ENCODE results near the gene RBM25. TPM values are rescaled to one million over a fixed set of nuclear protein-coding genes. Genes with fewer than 3 reads are reported as not detected.

Gene RBM25
- total and polyA plus RNA-seq, 2 experiments from 2014 or later, result 120 to 204 TPM

DNA sequence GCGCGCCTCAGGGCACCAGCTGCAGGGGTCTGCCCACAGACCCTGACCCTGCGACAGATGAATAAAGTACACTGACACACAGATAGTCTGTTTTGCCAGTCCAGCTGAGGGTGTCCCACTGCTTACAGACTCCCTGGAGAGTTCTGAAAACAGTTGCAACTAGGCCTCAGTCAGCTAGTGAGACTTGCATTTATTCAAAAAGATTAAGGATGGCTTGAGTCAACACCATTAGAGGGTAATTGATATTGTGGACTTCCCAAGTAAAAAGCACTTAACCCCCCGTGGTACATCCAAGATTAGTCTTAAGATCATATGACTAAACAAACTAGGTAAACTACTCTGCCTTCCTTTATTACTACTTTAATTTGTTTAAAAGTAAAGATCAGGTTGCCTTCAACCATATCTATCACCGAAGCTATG lies 66.8 kb downstream of the RBM25 start:
- Mint-ChIP-seq H3K9me3 (no peaks in the 10 kb centered on the region), H3K4me3 (peak overlapping the region; percentile 48), H3K36me3 (ENCODE audit: low read depth) (peaks cover 48% of the 10 kb centered on the region), H3K4me1 (peaks cover 43% of the 10 kb centered on the region), H3K27me3 (ENCODE audit: insufficient read depth, low read depth, poor library complexity) (peaks cover 14% of the 10 kb centered on the region), H3K27ac (peak overlapping the region; percentile 73)
- no peaks in the 10 kb centered on the region for H3K27me3 ChIP-seq (ENCODE audit: insufficient read depth)
- peaks cover under 1% of the 10 kb centered on the region; the same call in 1 of the 2 replicates for H3K36me3 ChIP-seq (ENCODE audit: insufficient read depth)
- 0 out of 2 replicates have a peak overlapping the region, but pooled peaks have one; percentile 9 for H3K4me3 ChIP-seq
- peak; percentile 71; the same call in 1 of the 2 replicates for TF ChIP-seq NANOG (IDR thresholded peaks at IDR 0.05; ENCODE audit: borderline replicate concordance)
- TF ChIP-seq, protein P1, sequence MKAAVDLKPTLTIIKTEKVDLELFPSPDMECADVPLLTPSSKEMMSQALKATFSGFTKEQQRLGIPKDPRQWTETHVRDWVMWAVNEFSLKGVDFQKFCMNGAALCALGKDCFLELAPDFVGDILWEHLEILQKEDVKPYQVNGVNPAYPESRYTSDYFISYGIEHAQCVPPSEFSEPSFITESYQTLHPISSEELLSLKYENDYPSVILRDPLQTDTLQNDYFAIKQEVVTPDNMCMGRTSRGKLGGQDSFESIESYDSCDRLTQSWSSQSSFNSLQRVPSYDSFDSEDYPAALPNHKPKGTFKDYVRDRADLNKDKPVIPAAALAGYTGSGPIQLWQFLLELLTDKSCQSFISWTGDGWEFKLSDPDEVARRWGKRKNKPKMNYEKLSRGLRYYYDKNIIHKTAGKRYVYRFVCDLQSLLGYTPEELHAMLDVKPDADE (IDR thresholded peaks at IDR 0.05), result no peak
- H3K27ac ChIP-seq (ENCODE audit: low read depth), result peak overlapping the region; percentile 84
- H3K9me2 ChIP-seq (ENCODE audit: insufficient read depth), result no peaks in the 10 kb centered on the region
- 0 out of 2 replicates have a peak, but pooled peaks cover 4% of the 10 kb centered on the region for H4K20me1 ChIP-seq (replicated peaks; ENCODE audit: insufficient read depth)
- peak; percentile 64 for ATAC-seq
- H3K79me2 ChIP-seq (replicated peaks; ENCODE audit: insufficient read depth), result no peaks in the 10 kb centered on the region
- DNase-seq (ENCODE audit: low spot score), result peak; percentile 43
- peaks cover 36% of the 10 kb centered on the region for H3K4me1 ChIP-seq (ENCODE audit: insufficient read depth)
- peak overlapping the region; percentile 35; the same call in 1 of the 2 replicates for H3K4me2 ChIP-seq
- no peak overlapping the region for H2AFZ ChIP-seq
- peaks cover 11% of the 10 kb centered on the region for H3F3A ChIP-seq (replicated peaks; ENCODE audit: low read depth)

DNA sequence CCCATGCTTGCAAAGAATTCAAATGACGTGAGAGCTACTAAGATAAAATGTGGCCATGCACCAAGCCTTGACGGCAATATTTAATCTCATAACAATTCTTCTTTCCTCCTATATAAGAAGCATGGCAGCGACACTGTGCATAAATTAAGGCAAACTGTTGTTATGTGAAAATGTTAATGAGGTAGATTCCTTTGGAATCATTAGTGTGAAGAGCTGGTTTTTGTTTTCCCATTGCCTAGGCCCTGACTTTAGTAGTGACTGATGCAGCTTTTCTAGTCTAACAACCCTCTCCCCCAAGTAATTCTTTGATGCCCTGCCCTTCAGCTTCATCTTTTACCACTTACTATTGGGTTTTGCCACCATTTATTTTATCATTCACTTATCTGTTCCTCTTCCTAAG lies 67.4 kb downstream of the RBM25 start:
- Mint-ChIP-seq H3K9me3 (no peaks in the 10 kb centered on the region), H3K4me3 (peak overlapping the region; percentile 48), H3K4me1 (peaks cover 43% of the 10 kb centered on the region), H3K27me3 (ENCODE audit: insufficient read depth, low read depth, poor library complexity) (peaks cover 14% of the 10 kb centered on the region), H3K27ac (peak overlapping the region; percentile 73), H3K36me3 (ENCODE audit: low read depth) (peaks cover 42% of the 10 kb centered on the region)
- DNase-seq (ENCODE audit: low spot score) (peak; percentile 83), ATAC-seq (peak; percentile 70)
- H2AFZ ChIP-seq, result no peak overlapping the region
- H3K4me1 ChIP-seq (ENCODE audit: insufficient read depth), result peaks cover 36% of the 10 kb centered on the region
- no peaks in the 10 kb centered on the region; the same call in 1 of the 2 replicates for H3K36me3 ChIP-seq (ENCODE audit: insufficient read depth)
- H4K20me1 ChIP-seq (replicated peaks; ENCODE audit: insufficient read depth), result 0 out of 2 replicates have a peak, but pooled peaks cover 4% of the 10 kb centered on the region
- peaks cover 10% of the 10 kb centered on the region for H3F3A ChIP-seq (replicated peaks; ENCODE audit: low read depth)
- H3K4me2 ChIP-seq, result peak overlapping the region; percentile 45
- H3K9me2 ChIP-seq (ENCODE audit: insufficient read depth), result no peaks in the 10 kb centered on the region
- peak overlapping the region; percentile 21; the same call in 1 of the 2 replicates for H3K4me3 ChIP-seq
- no peaks in the 10 kb centered on the region for H3K79me2 ChIP-seq (replicated peaks; ENCODE audit: insufficient read depth)
- TF ChIP-seq POLR2AphosphoS5 (IDR thresholded peaks at IDR 0.05; ENCODE audit: low read depth), result no peak
- TF ChIP-seq, protein P2, sequence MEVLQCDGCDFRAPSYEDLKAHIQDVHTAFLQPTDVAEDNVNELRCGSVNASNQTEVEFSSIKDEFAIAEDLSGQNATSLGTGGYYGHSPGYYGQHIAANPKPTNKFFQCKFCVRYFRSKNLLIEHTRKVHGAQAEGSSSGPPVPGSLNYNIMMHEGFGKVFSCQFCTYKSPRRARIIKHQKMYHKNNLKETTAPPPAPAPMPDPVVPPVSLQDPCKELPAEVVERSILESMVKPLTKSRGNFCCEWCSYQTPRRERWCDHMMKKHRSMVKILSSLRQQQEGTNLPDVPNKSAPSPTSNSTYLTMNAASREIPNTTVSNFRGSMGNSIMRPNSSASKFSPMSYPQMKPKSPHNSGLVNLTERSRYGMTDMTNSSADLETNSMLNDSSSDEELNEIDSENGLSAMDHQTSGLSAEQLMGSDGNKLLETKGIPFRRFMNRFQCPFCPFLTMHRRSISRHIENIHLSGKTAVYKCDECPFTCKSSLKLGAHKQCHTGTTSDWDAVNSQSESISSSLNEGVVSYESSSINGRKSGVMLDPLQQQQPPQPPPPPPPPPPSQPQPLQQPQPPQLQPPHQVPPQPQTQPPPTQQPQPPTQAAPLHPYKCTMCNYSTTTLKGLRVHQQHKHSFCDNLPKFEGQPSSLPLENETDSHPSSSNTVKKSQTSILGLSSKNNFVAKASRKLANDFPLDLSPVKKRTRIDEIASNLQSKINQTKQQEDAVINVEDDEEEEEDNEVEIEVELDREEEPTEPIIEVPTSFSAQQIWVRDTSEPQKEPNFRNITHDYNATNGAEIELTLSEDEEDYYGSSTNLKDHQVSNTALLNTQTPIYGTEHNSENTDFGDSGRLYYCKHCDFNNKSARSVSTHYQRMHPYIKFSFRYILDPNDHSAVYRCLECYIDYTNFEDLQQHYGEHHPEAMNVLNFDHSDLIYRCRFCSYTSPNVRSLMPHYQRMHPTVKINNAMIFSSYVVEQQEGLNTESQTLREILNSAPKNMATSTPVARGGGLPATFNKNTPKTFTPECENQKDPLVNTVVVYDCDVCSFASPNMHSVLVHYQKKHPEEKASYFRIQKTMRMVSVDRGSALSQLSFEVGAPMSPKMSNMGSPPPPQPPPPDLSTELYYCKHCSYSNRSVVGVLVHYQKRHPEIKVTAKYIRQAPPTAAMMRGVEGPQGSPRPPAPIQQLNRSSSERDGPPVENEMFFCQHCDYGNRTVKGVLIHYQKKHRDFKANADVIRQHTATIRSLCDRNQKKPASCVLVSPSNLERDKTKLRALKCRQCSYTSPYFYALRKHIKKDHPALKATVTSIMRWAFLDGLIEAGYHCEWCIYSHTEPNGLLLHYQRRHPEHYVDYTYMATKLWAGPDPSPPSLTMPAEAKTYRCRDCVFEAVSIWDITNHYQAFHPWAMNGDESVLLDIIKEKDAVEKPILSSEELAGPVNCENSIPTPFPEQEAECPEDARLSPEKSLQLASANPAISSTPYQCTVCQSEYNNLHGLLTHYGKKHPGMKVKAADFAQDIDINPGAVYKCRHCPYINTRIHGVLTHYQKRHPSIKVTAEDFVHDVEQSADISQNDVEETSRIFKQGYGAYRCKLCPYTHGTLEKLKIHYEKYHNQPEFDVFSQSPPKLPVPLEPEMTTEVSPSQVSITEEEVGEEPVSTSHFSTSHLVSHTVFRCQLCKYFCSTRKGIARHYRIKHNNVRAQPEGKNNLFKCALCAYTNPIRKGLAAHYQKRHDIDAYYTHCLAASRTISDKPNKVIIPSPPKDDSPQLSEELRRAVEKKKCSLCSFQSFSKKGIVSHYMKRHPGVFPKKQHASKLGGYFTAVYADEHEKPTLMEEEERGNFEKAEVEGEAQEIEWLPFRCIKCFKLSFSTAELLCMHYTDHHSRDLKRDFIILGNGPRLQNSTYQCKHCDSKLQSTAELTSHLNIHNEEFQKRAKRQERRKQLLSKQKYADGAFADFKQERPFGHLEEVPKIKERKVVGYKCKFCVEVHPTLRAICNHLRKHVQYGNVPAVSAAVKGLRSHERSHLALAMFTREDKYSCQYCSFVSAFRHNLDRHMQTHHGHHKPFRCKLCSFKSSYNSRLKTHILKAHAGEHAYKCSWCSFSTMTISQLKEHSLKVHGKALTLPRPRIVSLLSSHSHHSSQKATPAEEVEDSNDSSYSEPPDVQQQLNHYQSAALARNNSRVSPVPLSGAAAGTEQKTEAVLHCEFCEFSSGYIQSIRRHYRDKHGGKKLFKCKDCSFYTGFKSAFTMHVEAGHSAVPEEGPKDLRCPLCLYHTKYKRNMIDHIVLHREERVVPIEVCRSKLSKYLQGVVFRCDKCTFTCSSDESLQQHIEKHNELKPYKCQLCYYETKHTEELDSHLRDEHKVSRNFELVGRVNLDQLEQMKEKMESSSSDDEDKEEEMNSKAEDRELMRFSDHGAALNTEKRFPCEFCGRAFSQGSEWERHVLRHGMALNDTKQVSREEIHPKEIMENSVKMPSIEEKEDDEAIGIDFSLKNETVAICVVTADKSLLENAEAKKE (CRISPR knock-in tag; IDR thresholded peaks at IDR 0.05), result no peak
- TF ChIP-seq, protein P1 (IDR thresholded peaks at IDR 0.05), result no peak
- TF ChIP-seq JUNB (IDR thresholded peaks at IDR 0.05; ENCODE audit: unreplicated experiment), result no peak
- TF ChIP-seq NANOG (IDR thresholded peaks at IDR 0.05; ENCODE audit: borderline replicate concordance), result 0 out of 2 replicates have a peak, but pooled peaks have one; percentile 48
- TF ChIP-seq STAT1 (IDR thresholded peaks at IDR 0.05; ENCODE audit: unreplicated experiment), result no peak
- no peak for TF ChIP-seq ZNF331 (CRISPR knock-in tag; IDR thresholded peaks at IDR 0.05; ENCODE audit: low read depth)
- no peak for TF ChIP-seq ZNF114 (CRISPR knock-in tag; IDR thresholded peaks at IDR 0.05)
- H3K27me3 ChIP-seq (ENCODE audit: insufficient read depth), result no peaks in the 10 kb centered on the region
- peak overlapping the region; percentile 84 for H3K27ac ChIP-seq (ENCODE audit: low read depth)
